K562 (cell line): ENCODE measurements around the gene APCDD1.

ENCODE experiments used
- LARP7 ChIP-seq: fragments of 450-650 bp; IDR thresholded peaks from 2 replicates; pipeline ENCODE4 v1.6.1; 2016
- NONO ChIP-seq, 2 experiments: fragments of 200-400 bp in 1 of 2; fragments of 450-650 bp in 1 of 2; formaldehyde crosslinking in 1 of 2; IDR thresholded peaks; 2 replicates each; pipeline ENCODE4 v1.6.1; 2017; ENCODE audit warnings: low read depth in 2 of 2, mild to moderate bottlenecking in 2 of 2, moderate library complexity in 2 of 2, low read length in 1 of 2
- SMC3 ChIP-seq: conservative IDR thresholded peaks from 2 replicates; pipeline ENCODE4 v1.6.1; 2011; ENCODE audit warnings: low read depth, low read length, improper control_type of control experiment; ENCODE audit not compliant: insufficient read depth
- STAT6 ChIP-seq: sonication (generic); formaldehyde crosslinking; IDR thresholded peaks from 2 replicates; pipeline ENCODE4 v1.8.1; 2023; ENCODE audit warnings: mild to moderate bottlenecking, missing genetic modification reagents
- ZBTB26 ChIP-seq: fragments of 450-650 bp; formaldehyde crosslinking; IDR thresholded peaks from 2 replicates; pipeline ENCODE4 v1.4.0; 2022; ENCODE audit warnings: missing genetic modification characterization
- ZBTB7A ChIP-seq: IDR thresholded peaks from 2 replicates; pipeline ENCODE4 v1.6.1; 2011; ENCODE audit warnings: low read depth, mild to moderate bottlenecking, low read length, moderate library complexity, borderline replicate concordance; ENCODE audit not compliant: control insufficient read depth
- ZNF316 ChIP-seq: fragments of 450-650 bp; IDR thresholded peaks from 2 replicates; pipeline ENCODE4 v1.6.1; 2016
- ZNF511 ChIP-seq: sonication (generic); formaldehyde crosslinking; IDR thresholded peaks from 2 replicates; pipeline ENCODE4 v1.8.0; 2022; ENCODE audit warnings: mild to moderate bottlenecking, missing genetic modification reagents
- ZNF592 ChIP-seq: fragments of 450-650 bp; IDR thresholded peaks from 2 replicates; pipeline ENCODE4 v1.6.1; 2017; ENCODE audit warnings: antibody characterized with exemption, mild to moderate bottlenecking
- TF ChIP-seq, protein P1 (sequence below), 2 experiments: fragments of 450-650 bp in 1 of 2; sonication (generic) in 1 of 2; formaldehyde crosslinking in 1 of 2; IDR thresholded peaks in 1 of 2; conservative IDR thresholded peaks in 1 of 2; 2 replicates each; pipeline versions ENCODE4 v1.6.1 to v1.8.1; 2016 to 2023; ENCODE audit warnings: mild to moderate bottlenecking in 2 of 2, moderate library complexity in 2 of 2, inconsistent platforms in 1 of 2, missing genetic modification reagents in 1 of 2
- TF ChIP-seq, protein P2 (sequence below): IDR thresholded peaks from 3 replicates; pipeline ENCODE4 v1.6.1; 2011; ENCODE audit warnings: borderline replicate concordance, mild to moderate bottlenecking; ENCODE audit not compliant: insufficient read length, insufficient read depth
- TF ChIP-seq, protein P3 (sequence below), 3 experiments: IDR thresholded peaks in 2 of 3; conservative IDR thresholded peaks in 1 of 3; 2 replicates each; pipeline ENCODE4 v1.5.1; 2011 to 2012; ENCODE audit warnings: low read length in 3 of 3, mild to moderate bottlenecking in 3 of 3, control low read depth in 2 of 3, improper control_type of control experiment in 1 of 3, inconsistent platforms in 1 of 3, low read depth in 1 of 3, mixed read lengths in 1 of 3, moderate library complexity in 1 of 3; ENCODE audit not compliant: insufficient read depth in 2 of 3
- TF ChIP-seq, protein P4 (sequence below): sonication (generic); formaldehyde crosslinking; IDR thresholded peaks from 2 replicates; pipeline ENCODE4 v1.8.0; 2022; ENCODE audit warnings: missing genetic modification reagents, mild to moderate bottlenecking, moderate library complexity, borderline replicate concordance

DNA sequence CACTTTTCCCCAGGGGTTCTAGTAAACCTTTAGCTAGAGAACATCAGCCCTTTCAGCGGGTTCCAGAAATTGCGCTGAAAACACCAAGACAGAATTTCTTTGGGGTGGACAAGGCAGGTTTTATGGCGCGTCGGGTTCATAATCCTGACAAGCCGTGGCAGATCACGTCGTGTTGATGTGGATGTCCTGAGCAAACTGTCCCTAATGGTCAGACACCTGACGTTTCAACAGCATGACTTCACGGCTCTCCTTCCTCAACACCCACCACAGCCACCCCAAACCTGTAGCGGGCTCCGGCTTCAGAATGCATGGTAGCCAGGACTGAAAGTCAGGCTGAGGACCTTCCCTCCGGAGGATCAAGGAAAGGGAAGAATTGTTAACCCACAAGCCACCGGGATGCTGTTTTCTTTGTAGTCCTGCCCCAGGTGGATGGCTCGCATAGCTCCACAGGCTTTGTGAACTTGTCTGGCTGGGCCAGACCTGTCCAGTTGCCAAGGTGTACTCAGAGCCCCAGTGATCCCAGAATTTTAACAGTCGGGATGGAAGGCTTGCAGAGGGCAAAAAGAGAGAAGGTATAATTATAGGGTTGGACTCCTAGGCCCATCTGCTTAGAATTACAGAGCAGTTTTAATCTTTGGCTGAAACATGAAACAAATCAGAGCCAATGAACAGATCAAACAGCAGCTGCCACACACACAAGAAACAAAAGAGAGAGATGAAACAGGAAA is 1.5 kb downstream of the APCDD1 start:
- no peak for TF ChIP-seq NONO (IDR thresholded peaks at IDR 0.05; ENCODE audit: low read depth in 2 of 2, low read length in 1 of 2)
- TF ChIP-seq LARP7, result no peak
- no peak for TF ChIP-seq ZBTB26 (CRISPR knock-in tag)
- TF ChIP-seq, protein P1, sequence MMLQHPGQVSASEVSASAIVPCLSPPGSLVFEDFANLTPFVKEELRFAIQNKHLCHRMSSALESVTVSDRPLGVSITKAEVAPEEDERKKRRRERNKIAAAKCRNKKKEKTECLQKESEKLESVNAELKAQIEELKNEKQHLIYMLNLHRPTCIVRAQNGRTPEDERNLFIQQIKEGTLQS (IDR thresholded peaks at IDR 0.05), result no peak
- TF ChIP-seq, protein P1 (CRISPR knock-in tag; conservative IDR thresholded peaks at IDR 0.05), result no peak
- TF ChIP-seq ZNF592, result no peak
- no peak for TF ChIP-seq STAT6
- TF ChIP-seq, protein P2, sequence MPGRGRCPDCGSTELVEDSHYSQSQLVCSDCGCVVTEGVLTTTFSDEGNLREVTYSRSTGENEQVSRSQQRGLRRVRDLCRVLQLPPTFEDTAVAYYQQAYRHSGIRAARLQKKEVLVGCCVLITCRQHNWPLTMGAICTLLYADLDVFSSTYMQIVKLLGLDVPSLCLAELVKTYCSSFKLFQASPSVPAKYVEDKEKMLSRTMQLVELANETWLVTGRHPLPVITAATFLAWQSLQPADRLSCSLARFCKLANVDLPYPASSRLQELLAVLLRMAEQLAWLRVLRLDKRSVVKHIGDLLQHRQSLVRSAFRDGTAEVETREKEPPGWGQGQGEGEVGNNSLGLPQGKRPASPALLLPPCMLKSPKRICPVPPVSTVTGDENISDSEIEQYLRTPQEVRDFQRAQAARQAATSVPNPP, result no peak
- TF ChIP-seq, protein P3, sequence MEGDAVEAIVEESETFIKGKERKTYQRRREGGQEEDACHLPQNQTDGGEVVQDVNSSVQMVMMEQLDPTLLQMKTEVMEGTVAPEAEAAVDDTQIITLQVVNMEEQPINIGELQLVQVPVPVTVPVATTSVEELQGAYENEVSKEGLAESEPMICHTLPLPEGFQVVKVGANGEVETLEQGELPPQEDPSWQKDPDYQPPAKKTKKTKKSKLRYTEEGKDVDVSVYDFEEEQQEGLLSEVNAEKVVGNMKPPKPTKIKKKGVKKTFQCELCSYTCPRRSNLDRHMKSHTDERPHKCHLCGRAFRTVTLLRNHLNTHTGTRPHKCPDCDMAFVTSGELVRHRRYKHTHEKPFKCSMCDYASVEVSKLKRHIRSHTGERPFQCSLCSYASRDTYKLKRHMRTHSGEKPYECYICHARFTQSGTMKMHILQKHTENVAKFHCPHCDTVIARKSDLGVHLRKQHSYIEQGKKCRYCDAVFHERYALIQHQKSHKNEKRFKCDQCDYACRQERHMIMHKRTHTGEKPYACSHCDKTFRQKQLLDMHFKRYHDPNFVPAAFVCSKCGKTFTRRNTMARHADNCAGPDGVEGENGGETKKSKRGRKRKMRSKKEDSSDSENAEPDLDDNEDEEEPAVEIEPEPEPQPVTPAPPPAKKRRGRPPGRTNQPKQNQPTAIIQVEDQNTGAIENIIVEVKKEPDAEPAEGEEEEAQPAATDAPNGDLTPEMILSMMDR (IDR thresholded peaks at IDR 0.05 in 2 of 3, conservative IDR thresholded peaks at IDR 0.05 in 1 of 3; ENCODE audit: insufficient read depth in 2 of 3, low read depth in 1 of 3, low read length in 3 of 3), result no peak
- TF ChIP-seq ZNF316, result no peak
- TF ChIP-seq, protein P4, sequence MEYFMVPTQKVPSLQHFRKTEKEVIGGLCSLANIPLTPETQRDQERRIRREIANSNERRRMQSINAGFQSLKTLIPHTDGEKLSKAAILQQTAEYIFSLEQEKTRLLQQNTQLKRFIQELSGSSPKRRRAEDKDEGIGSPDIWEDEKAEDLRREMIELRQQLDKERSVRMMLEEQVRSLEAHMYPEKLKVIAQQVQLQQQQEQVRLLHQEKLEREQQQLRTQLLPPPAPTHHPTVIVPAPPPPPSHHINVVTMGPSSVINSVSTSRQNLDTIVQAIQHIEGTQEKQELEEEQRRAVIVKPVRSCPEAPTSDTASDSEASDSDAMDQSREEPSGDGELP (CRISPR knock-in tag), result no peak
- no peak for TF ChIP-seq ZBTB7A
- TF ChIP-seq ZNF511 (CRISPR knock-in tag), result no peak
- no peak for TF ChIP-seq SMC3
